HG03103 (cell line): ENCODE results near the gene SLC25A34.

Experiments
- ATAC-seq: cut with Tn5 transposase; IDR thresholded peaks from one replicate; pipeline ENCODE4 v1.9.1; 2021; ENCODE audit warnings: low read depth; ENCODE audit not compliant: unreplicated experiment

SLC25A34 gene

GRCh38 chr1:15748690-15749398 lies 12.8 kb downstream of the SLC25A34 start:
- no peak for ATAC-seq

GRCh38 chr1:15749399-15750291 lies 13.6 kb downstream of the SLC25A34 start:
- ATAC-seq: no peak

- no peak for ATAC-seq
Measured at GRCh38 chr1:15750924-15751323, 14.9 kb downstream of the SLC25A34 start.

- no peak for ATAC-seq
Measured at GRCh38 chr1:15751717-15752116, 15.7 kb downstream of the SLC25A34 start.

GRCh38 chr1:15753776-15754175 lies 17.7 kb downstream of the SLC25A34 start:
- no peak for ATAC-seq

GRCh38 chr1:15755021-15755645 lies 19.1 kb downstream of the SLC25A34 start:
- no peak for ATAC-seq

- no peak for ATAC-seq
Measured at GRCh38 chr1:15755646-15756040, 19.6 kb downstream of the SLC25A34 start.

GRCh38 chr1:15756143-15757015 lies 20.3 kb downstream of the SLC25A34 start:
- no peak for ATAC-seq

- ATAC-seq: no peak
Measured at GRCh38 chr1:15757016-15757543, 21.0 kb downstream of the SLC25A34 start.

- no peak for ATAC-seq
Measured at GRCh38 chr1:15757575-15758342, 21.7 kb downstream of the SLC25A34 start.

GRCh38 chr1:15758343-15758931 lies 22.4 kb downstream of the SLC25A34 start, which contains the start of gene FBLIM1:
TSS of gene FBLIM1 (plus strand) at chr1:15758795. CDS start at chr1:15764984, 6,189 bp downstream.
- no peak for ATAC-seq

- no peak for ATAC-seq
Measured at GRCh38 chr1:15758953-15759661, 23.0 kb downstream of the SLC25A34 start.

GRCh38 chr1:15760520-15761211 lies 24.6 kb downstream of the SLC25A34 start:
- no peak for ATAC-seq

GRCh38 chr1:15761366-15762128 lies 25.5 kb downstream of the SLC25A34 start:
- no peak for ATAC-seq

GRCh38 chr1:15762546-15762945 lies 26.5 kb downstream of the SLC25A34 start:
- no peak for ATAC-seq

GRCh38 chr1:15764269-15764764 lies 28.3 kb downstream of the SLC25A34 start:
- no peak for ATAC-seq

- no peak for ATAC-seq
Measured at GRCh38 chr1:15764890-15765289, 28.8 kb downstream of the SLC25A34 start.
